ENCODE data around the gene BAZ2B. TPM values are rescaled to one million over a fixed set of nuclear protein-coding genes. Genes with fewer than 3 reads are reported as not detected.
"Not testable (repeated sequence)": the region's sequence is repeated elsewhere in the genome, so short reads cannot be mapped to it uniquely, and the experiment has no call there.

The BAZ2B gene
- total RNA-seq, 1 donor from 2014 or later, result 68.8 TPM

DNA sequence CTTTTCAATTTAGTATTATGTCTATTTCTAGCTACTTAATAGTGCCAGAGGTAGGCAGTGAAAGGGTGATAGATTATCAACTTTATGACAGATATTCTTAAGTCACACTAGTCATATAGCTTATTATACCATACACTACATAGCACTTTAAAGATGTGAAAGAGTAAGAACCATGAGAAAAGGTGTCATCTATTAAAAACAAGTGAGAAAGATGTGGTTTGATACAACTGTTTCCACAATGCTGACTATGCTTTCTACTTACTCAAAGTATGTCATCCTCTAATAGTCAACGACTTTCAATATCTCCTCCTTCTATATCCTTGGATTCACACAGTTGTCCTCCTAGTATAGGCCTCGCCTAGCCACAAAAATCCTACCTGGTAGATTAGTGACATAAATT is 196.9 kb downstream of the BAZ2B start:
- no peak for DNase-seq (ENCODE audit: low read depth in 2 of 2)

DNA sequence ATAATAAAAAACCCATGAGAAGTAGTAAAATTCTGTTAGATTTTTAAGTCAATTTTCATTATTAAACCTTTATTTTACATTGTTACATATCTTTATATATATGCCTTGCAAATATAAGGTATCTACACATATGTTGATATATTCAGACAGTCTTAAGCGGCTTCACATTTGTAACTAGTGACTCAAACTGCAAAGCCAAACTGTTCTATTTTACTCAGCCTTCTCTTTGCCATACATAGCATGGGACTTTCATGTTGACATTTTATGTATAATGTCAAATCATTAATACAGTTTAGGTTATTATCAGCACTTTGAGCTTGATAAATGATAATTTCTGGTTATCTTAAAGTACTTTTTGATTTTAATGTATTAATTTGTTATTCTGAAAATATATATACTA is 204.9 kb downstream of the BAZ2B start:
- DNase-seq (ENCODE audit: low read depth in 2 of 2), result no peak

DNA sequence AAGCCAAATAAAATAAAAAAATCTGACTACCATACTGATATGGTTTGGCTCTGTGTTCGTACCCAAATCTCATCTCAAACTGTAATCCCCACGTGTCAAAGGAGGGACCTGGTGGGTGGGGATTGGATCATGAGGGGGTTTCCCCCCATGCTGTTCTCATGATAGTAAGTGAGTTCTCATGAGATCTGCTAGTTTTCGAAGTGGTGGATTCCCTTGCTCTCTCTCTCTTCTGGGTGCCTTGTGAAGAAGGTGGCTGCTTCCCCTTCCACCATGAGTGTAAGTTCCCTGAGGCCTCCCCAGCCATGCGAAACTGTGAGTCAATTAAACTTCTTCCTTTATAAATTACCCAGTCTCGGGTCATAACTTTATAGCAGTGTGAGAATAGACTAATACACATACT is 206.1 kb downstream of the BAZ2B start:
- no peak for DNase-seq (ENCODE audit: low read depth in 2 of 2)

DNA sequence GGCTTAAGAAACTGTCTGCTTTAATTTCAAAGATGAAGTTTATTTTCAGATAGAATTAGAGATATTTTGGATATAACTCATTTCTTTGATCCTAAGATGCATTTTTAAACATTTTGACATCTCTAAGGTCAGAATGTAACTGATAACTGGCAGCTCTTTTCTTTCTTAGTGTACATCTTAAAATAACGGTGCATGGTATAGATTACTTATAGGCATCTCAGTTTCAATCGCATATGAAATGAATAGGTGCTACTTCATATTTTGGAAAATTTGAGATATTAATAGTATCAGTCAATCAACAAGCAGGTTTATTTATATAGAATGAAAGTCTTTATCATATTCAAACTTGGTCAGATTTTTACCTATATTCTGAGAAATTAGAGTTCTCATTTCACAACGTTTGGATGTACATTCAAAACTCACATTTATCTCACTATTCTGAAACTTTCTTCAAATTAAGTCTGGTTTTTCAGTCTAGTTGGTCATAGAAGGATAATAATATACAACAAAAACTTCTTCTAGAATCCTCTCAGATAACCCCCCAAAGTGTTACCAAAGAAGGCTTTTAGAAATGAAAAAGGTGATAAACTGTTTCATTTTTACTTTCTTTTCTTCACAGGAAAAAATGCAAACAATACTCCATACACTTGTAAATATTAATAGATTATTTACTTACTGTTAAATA is 207.1 kb downstream of the BAZ2B start:
- no peak for DNase-seq (ENCODE audit: low read depth in 2 of 2)

DNA sequence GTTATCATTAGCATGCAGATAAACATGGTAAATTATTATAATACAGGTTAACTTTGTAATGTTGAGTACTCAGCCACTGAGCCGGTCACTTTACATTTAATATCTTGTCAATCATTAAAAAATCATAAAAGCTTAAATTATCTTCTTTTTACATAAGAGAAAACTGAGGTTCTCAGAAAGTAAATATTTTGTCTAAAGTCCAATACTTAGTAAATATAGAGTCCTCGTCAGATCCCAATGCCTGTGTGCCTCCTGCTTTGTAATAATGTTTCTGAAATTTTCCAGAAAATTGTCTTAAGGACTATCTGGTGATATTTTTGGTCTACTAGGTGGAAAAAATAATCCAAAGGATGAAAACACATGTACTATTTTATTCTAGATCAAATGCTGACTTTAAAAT is 213.6 kb downstream of the BAZ2B start:
- no peak for DNase-seq (ENCODE audit: low read depth in 2 of 2)

DNA sequence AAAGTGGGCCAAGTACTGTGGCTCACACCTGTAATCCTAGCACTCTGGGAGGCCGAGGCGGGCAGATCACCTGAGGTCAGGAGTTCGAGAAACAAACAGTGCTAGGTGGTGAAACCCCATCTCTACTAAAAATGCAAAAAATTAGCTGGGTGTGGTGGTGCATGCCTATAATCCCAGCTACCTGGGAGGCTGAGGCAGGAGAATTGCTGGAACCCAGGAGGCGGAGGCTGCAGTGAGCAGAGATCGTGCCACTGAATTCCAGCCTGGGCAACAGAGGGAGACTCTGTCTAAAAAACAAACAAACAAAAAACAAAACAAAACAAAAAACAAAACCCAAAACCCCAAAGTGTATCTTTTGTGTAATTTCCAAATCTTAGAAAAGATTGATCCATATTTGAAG is 214.2 kb downstream of the BAZ2B start:
- DNase-seq (ENCODE audit: low read depth in 2 of 2), result not testable (repeated sequence)

DNA sequence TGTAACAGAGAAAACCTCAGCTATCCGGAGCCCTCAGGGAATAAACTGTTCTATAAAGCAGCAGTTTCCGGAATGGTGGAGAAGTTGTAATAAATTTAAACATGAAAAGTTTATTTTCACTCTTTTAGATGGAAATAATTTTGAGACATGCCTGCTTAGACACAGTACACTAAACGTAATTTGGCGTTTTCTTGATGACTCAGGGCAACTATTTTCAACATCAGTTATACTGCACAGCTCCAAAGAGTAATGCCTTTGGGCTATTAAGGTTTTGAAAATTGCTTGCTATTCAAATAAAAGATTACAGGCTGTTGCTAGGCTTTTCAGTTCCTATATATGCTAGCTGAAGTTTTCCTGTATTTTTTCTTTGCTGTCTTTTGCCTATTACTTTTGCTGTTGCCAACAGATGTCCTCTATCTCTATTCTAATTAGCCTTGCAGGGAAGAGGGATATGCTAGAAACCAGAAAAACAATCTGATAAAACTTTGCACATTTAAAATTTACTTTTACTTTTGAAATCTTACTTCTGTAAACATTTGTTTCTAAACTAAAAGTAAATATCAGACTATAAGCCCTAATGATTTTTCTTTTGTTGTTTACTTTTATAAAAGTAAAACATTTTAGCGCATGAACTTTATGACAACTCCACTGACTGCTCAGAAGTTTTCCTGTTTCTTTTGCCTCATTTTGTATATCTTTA is 216.5 kb downstream of the BAZ2B start:
- DNase-seq (ENCODE audit: low read depth in 2 of 2), result no peak

DNA sequence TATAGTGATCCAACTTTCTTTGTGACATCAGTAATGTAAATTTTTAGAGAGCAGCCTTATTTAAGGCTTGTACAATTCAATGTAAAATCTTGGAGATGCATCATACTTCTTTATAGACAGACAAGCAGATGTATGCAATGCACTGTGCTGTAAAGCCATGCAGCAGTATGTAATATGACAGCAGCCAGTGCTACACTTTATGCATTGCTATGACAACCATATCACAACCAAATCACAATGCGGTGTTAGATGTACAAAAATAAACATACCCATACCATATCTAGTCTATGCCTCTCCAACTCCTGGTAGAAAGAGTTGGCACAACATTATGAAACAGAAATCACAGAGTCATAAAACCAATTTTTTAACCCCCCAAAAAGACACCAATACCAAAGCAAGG is 219.5 kb downstream of the BAZ2B start:
- no peak for DNase-seq (ENCODE audit: low read depth in 2 of 2)

DNA sequence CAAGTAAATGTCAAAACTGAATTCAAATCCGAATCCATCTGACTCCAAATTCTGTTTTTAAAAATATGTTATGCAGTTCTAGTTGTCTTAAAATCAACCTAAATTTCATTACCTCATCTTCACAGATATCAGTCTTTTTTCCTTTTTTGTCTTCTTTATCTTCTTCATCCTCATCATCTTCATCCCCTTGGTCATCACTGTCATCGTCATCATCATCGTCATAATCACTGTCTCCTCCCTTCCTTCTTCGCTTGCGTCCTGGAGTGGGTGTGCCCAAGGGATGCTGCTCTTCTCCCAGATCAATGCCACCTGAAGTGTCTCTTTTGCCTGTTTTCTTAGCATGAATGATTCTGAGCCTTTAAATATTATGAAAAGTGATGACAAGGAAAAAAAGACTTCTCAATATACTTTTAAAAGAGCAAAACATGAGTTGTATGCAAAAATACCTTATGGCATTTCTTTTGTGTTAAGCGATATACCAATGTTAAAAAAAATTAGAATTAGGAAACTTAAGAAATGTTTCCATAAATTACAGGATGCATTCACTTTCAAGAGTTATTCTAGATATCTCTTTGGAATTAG is 233.8 kb downstream of the BAZ2B start:
- DNase-seq (ENCODE audit: low read depth in 2 of 2), result no peak

DNA sequence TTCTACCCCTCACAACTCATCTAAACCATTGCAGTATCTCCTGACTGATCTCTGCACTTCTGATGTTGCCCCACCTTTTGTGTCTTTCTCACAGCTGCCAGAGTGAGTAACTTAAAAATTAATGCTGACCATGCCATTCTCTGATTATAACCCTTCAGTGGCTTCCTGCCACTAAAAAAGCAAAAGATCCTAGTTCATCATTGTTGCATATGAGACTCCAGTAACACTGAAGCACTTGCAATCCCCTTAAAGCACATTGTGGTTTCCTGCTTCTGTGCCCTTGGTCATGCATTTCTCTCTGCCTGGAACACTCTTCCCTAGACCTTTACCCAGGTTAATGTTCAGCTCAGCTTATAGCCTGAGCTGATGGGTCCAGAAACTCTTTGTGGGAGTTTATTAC is 234.8 kb downstream of the BAZ2B start:
- DNase-seq (ENCODE audit: low read depth in 2 of 2), result no peak

DNA sequence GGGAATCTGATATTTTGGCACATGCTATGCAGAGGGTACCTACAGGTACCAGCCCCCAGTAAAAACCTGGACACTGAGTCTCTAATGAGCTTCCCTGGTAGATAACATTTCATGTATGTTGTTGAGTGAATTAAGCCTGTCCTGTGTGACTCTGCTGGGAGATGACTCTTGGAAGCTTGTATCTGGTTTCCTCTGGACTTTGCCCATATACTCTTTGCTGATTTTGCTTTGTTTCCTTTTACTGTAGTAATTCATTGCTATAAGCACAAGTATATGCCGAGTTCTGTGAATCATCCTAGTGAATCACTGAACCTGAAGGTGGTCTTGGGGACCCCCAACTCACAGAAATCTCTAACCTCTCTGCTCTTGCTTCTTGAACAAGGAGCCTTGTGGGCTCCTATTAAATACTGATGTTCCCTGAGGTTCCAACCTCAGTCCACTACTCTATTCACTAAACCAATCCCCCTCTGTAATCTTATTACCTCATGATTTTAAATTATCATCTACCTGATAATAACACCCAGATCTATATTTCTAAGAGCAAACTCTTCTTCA is 235.6 kb downstream of the BAZ2B start:
- DNase-seq (ENCODE audit: low read depth in 2 of 2), result no peak

DNA sequence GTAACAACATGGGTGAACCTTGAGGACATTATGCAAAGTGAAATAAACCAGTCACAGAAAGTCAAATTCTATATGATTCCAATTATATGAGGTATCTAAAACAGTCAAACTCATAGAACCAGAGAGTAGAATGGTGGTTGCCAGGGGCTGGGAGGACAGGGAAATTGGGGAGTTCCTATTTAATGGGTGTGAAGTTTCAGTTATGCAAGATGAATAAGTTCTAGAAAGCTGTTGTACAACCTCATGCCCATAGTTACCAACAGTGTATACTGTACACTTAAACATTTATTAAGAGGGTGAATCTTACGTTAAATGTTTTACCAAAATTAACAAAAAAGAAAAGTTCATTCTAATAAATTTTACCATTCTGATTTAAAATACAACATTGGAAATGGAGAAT is 237.2 kb downstream of the BAZ2B start:
- DNase-seq (ENCODE audit: low read depth in 2 of 2), result no peak

DNA sequence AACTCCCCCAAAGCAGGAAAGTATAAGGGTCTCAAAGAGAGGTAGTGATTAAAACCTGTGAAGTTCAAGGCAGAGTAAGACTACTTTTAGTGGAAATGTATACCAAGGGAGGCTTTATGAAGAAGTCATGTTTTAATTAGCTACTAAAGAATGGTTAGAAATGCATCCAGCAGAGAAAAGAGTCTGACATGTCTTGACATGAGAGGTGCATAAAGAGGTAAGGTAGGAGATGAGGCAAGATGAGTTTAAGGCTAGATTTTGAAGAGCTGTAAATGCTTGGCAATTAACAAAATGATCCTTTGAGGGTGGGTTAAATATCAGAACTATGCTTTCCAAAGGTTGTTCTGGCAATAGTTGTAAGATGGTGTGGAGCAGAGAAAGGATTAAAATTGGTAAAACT is 241.1 kb downstream of the BAZ2B start:
- DNase-seq (ENCODE audit: low read depth in 2 of 2), result no peak

DNA sequence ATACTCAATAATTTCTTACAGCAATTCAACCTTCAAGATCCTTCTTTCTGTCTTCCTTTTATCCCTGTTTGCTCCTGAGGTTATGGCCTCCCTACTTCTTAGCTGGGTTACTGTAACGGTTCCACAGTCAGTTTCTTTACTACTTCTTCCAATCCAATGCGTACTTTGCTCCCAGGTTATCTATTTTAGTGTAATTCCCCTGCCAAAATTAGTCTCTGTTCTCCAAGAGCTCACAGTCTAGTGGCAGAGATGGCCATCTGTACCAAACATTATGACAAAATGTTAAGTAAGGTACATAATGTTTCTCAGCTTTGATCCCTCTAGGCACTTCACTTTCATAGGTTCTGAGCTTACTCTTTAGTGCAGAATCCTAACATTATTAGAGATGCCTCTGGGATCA is 244.8 kb downstream of the BAZ2B start:
- no peak for DNase-seq (ENCODE audit: low read depth in 2 of 2)

DNA sequence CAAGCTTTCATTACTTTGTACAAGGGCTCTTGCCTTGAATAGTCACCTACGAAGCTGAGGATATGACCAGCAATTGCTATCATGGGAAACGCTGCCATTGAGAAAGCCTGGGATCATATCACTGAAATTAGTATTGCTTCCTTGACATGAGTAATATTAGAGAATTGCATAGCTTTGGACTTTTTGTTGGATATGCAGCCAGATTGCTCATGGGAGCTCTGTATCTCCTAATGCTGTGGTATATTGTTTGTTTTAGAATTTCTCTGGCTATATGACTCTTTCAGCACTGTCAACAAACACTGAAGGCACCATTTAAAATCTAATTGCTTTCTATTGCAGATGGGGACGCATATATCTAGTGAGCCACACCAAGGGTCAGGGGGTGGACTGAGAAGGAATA is 249.8 kb downstream of the BAZ2B start:
- no peak for DNase-seq (ENCODE audit: low read depth in 2 of 2)

DNA sequence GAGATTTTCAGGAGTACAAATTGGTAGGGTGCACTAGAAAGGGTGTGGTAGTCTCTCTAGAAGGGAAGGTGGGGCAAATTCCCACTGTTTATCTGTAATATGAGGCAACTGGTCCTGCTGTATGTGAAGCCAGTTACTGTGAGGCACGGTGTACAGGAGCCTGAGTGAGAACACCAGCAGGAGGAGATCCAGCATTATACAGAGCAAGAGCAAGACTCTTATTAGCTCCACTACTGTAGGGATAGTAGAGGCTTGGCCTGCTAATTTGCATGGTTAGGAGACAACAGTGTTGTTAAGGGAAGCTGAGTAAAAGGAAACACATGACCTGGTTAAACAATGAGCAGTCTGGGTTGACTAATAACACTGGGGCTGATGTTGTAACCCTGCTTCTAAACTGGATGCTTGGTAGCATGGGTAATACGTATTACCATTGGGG is 253.5 kb downstream of the BAZ2B start:
- peak; percentile 89 to 99 for DNase-seq (ENCODE audit: low read depth in 2 of 2)

DNA sequence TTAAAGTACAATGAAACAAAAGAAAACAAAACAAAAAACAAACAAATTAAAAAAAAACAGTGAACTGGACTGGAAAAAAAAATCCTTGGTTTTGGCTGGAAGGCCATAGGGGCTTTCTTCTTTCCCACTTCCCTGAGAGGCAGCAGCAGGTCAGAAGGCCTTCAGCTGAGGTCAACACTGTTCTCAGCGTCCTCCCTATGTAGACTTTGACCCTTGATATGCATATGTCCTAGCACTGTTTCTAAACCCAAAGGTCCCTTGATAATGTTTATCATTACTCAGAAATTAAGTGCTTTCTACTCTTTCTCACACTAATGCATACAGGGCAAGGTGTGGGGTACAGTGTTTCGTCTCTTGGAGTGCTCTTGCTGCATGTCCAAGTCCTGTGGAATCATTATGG is 254.3 kb downstream of the BAZ2B start:
- DNase-seq (ENCODE audit: low read depth in 2 of 2), result no peak

DNA sequence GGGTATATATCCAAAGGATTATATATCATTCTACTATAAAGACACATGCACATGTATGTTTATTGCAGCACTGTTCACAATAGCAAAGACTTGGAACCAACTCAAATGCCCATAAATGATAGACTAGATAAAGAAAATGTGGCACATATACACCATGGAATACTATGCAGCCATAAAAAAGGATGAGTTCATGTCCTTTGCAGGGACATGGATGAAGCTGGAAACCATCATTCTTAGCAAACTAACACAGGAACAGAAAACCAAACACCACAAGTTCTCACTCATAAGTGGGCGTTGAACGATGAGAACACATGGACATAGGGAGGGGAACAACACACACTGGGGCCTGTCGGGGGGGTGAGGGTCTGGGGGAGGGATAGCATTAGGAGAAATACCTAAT is 254.7 kb downstream of the BAZ2B start:
- not testable (repeated sequence) for DNase-seq (ENCODE audit: low read depth in 2 of 2)

DNA sequence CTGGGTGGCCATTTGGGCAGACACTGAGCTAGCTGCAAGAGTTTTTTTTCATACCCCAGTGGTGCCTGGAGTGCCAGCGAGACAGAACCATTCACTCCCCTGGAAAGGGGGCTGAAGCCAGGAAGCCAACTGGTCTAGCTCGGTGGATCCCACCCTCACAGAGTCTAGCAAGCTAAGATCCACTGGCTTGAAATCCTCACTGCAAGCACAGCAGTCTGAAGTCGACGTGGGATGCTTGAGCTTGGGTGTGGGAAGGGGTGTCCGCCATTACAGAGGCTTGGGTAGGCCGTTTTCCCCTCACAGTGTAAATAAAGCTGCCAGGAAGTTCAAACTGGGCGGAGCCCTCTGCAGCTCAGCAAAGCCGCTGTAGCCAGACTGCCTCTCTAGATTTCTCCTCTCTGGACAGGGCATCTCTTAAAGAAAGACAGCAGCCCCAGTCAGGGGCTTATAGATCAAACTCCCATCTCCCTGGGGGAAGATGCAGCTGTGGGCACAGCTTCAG is 260.2 kb downstream of the BAZ2B start:
- no peak for DNase-seq (ENCODE audit: low read depth in 2 of 2)

DNA sequence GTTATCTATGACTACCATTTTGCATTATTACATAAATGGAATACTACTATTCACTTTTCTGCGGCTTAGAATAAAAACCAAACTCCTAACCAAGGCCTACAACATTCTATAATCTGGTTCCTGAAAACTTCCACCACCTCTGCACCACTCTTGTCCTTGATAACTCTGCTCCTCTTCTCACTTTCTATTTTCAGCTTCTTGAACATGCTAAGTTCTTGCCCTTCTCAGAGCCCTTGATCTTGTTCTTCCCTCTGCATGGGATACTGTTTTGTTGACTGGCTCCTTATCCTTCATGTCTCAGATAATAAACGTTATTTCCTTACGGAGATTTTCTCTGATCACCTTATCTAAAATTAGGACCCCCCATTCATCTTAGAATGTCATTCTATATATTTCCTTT is 264.4 kb downstream of the BAZ2B start:
- no peak for DNase-seq (ENCODE audit: low read depth in 2 of 2)

DNA sequence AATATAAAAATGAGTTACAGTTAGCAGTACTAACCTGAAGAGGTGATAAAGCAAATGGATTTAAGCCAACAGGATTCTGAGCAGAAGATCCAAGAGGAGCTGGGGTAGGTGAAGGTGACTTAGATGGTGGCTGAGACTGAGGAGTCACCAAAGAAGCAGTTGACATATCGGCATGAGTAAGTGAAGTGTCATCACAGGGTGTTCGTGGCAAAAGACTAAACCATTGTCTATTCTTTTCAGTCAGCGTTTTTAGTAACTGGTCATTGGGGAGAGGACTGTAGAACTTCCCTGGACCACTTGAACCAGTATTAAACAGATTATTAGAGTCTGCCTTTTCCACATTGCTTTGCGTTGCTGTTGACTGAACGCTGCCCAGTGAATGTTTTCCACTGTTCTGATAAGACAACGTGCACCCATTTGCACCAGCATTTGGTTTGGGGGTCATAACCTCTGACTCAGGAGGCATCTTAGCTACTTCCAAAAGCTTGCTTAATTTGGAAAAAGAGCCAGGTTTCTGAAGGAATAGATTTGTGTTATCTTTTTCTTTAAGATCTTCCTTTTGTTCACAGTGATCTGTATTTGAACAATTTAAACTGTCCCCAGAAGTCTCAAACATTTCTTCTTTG is 266.6 kb downstream of the BAZ2B start:
- no peak for DNase-seq (ENCODE audit: low read depth in 2 of 2)

Data from lung microvascular endothelial cell (primary cell).